Measurements from ENCODE around the gene EPHX1.

Gene EPHX1

DNA sequence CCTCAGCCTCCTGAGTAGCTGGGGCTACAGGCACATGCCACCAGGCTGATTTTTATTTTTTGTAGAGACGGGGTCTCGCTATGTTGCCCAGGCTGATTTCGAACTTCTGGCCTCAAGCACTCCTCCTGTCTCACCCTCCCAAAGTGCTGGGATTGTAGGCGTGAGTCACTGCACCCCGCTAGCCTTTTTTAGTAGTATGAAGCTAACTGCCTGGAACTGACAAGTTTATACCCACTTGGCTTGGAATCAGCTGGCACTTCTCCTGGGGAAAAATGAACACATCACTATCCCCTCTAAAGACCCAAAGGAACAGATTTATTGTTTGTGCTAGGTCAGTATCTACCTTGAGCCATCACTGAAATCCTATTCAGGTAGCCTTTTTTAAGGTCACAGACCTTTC, 53.2 kb downstream of the EPHX1 start:
- DNase-seq (ENCODE audit: low read depth): no peak
- TF ChIP-seq MYC (IDR thresholded peaks at IDR 0.05; ENCODE audit: low read depth, low read length): no peak
- TF ChIP-seq, protein P1, sequence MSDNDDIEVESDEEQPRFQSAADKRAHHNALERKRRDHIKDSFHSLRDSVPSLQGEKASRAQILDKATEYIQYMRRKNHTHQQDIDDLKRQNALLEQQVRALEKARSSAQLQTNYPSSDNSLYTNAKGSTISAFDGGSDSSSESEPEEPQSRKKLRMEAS (IDR thresholded peaks at IDR 0.05; ENCODE audit: low read depth, low read length): no peak
- TF ChIP-seq POLR2A (IDR thresholded peaks at IDR 0.05; ENCODE audit: extremely low read depth, insufficient read length): no peak
- TF ChIP-seq CTCF (IDR thresholded peaks at IDR 0.05; ENCODE audit: low read depth, low read length): no peak
- no peak overlapping the region for H3K4me3 ChIP-seq (ENCODE audit: low read depth, low read length)

DNA sequence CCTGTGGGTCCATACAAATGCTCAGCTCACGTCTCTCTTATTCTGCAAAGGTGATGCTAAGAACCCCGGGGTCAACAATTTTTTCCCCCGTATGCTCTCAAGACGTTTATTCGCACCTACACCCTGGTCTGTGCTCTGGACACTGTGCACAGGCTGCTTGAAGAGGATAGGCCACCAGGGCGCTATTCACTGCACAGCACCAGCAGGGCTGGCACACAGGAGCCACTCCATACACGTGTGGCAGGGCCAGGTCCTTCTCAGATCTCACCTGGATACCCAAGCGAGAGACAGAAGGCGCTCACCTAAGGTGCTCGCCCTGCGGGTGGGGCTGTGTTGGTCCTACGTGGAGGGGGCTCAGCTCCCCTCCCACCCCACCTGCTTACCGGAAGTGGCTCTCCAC, 55.6 kb downstream of the EPHX1 start:
- H3K4me3 ChIP-seq (ENCODE audit: low read depth, low read length): peak overlapping the region; percentile 40
- TF ChIP-seq, protein P1 (IDR thresholded peaks at IDR 0.05; ENCODE audit: low read depth, low read length): no peak
- TF ChIP-seq POLR2A (IDR thresholded peaks at IDR 0.05; ENCODE audit: extremely low read depth, insufficient read length) (no peak), CTCF (IDR thresholded peaks at IDR 0.05; ENCODE audit: low read depth, low read length) (no peak), MYC (IDR thresholded peaks at IDR 0.05; ENCODE audit: low read depth, low read length) (no peak)
- no peak for DNase-seq (ENCODE audit: low read depth)

- no peak for TF ChIP-seq POLR2A (IDR thresholded peaks at IDR 0.05; ENCODE audit: extremely low read depth, insufficient read length)
- TF ChIP-seq MYC (IDR thresholded peaks at IDR 0.05; ENCODE audit: low read depth, low read length): peak; percentile 10; the same call in 1 of the 2 replicates
- TF ChIP-seq, protein P1 (IDR thresholded peaks at IDR 0.05; ENCODE audit: low read depth, low read length): peak; percentile 31; the same call in 1 of the 2 replicates
- no peak for TF ChIP-seq CTCF (IDR thresholded peaks at IDR 0.05; ENCODE audit: low read depth, low read length)
- DNase-seq (ENCODE audit: low read depth): peak; percentile 95
- H3K4me3 ChIP-seq (ENCODE audit: low read depth, low read length): peak overlapping the region; percentile 40
Measured at GRCh38 chr1:225866061-225866837, 56.3 kb downstream of the EPHX1 start.

DNA sequence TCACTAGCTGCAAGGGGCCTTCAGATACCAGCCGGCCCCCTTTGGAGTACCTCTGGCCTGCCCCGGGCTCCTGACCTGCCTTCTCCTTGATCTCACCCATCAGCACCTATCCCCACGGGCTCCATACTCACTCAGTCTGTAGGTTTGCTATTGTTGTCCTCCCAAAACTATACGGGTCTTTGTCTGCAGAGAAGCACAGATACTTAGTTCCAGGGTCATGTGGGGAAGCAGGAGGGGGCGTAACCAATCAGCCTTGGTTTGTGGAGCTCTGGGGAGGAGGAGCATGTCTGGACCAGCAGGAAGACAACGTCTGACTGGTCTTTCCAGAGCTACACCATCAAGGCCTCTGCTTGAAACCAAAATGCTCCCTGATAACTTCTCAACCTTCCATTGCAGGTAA, 57.1 kb downstream of the EPHX1 start:
- H3K4me3 ChIP-seq (ENCODE audit: low read depth, low read length): no peak overlapping the region
- TF ChIP-seq CTCF (IDR thresholded peaks at IDR 0.05; ENCODE audit: low read depth, low read length) (no peak), POLR2A (IDR thresholded peaks at IDR 0.05; ENCODE audit: extremely low read depth, insufficient read length) (no peak), MYC (IDR thresholded peaks at IDR 0.05; ENCODE audit: low read depth, low read length) (no peak)
- TF ChIP-seq, protein P1 (IDR thresholded peaks at IDR 0.05; ENCODE audit: low read depth, low read length): no peak
- peak; percentile 61 for DNase-seq (ENCODE audit: low read depth)

GRCh38 chr1:225868631-225869330, 58.9 kb downstream of the EPHX1 start:
- TF ChIP-seq POLR2A (IDR thresholded peaks at IDR 0.05; ENCODE audit: extremely low read depth, insufficient read length) (no peak), CTCF (IDR thresholded peaks at IDR 0.05; ENCODE audit: low read depth, low read length) (no peak), MYC (IDR thresholded peaks at IDR 0.05; ENCODE audit: low read depth, low read length) (no peak)
- TF ChIP-seq, protein P1 (IDR thresholded peaks at IDR 0.05; ENCODE audit: low read depth, low read length): no peak
- DNase-seq (ENCODE audit: low read depth): no peak
- H3K4me3 ChIP-seq (ENCODE audit: low read depth, low read length): no peak overlapping the region

All from NB4 (cell line).